Smooth muscle cell of the brain vasculature (primary cell): ENCODE data around the gene KRTAP5-6.
"Not testable (repeated sequence)": the region's sequence is repeated elsewhere in the genome, so short reads cannot be mapped to it uniquely, and the experiment has no call there.

Source experiments
- DNase-seq: peaks from one replicate; pipeline ENCODE4 v3.0.0-alpha.2; 2012; ENCODE audit warnings: low read depth, low spot score

The KRTAP5-6 gene

GRCh38 chr11:1683904-1684572, 13.0 kb upstream of the KRTAP5-6 start:
- DNase-seq, result not testable (repeated sequence)

- not testable (repeated sequence) for DNase-seq
These were observed 11.8 kb upstream of the KRTAP5-6 start for GRCh38 chr11:1684886-1685874.

- not testable (repeated sequence) for DNase-seq
These were observed 10.8 kb upstream of the KRTAP5-6 start for GRCh38 chr11:1686220-1686619.

- not testable (repeated sequence) for DNase-seq
These were observed 8.6 kb upstream of the KRTAP5-6 start for GRCh38 chr11:1688336-1688947.

GRCh38 chr11:1689250-1690166, 7.5 kb upstream of the KRTAP5-6 start:
- not testable (repeated sequence) for DNase-seq

GRCh38 chr11:1690167-1691025, 6.6 kb upstream of the KRTAP5-6 start:
- DNase-seq, result no peak

- no peak for DNase-seq
These were observed 5.7 kb upstream of the KRTAP5-6 start for GRCh38 chr11:1691026-1691877.

GRCh38 chr11:1691878-1692707, 4.9 kb upstream of the KRTAP5-6 start:
- no peak for DNase-seq

GRCh38 chr11:1692708-1693326, 4.2 kb upstream of the KRTAP5-6 start:
- no peak for DNase-seq

GRCh38 chr11:1693327-1694063, 3.5 kb upstream of the KRTAP5-6 start:
- DNase-seq, result peak; percentile 49

GRCh38 chr11:1694064-1694845, 2.7 kb upstream of the KRTAP5-6 start:
- peak; percentile 32 for DNase-seq

GRCh38 chr11:1694846-1695547, 2.0 kb upstream of the KRTAP5-6 start:
- DNase-seq, result no peak

GRCh38 chr11:1695548-1696108, 1.4 kb upstream of the KRTAP5-6 start:
- DNase-seq, result no peak

- DNase-seq, result no peak
These were observed 2.8 kb downstream of the KRTAP5-6 start for GRCh38 chr11:1699771-1700170.

- no peak for DNase-seq
These were observed 4.3 kb downstream of the KRTAP5-6 start for GRCh38 chr11:1701091-1701807.
